PFSK-1 (cell line): Measurements from ENCODE around the gene NAT9.

Source experiments
- TAF1 ChIP-seq: IDR thresholded peaks from 2 replicates; pipeline ENCODE4 v1.6.1; 2012; ENCODE audit warnings: low read length, control low read depth, borderline replicate concordance; ENCODE audit not compliant: insufficient read depth
- TF ChIP-seq, protein P1 (sequence below), 2 experiments: IDR thresholded peaks; 2 replicates each; pipeline versions ENCODE4 v1.6.1 to v1.8.0; 2011 to 2012; ENCODE audit warnings: low read depth in 2 of 2, low read length in 2 of 2, control low read depth in 1 of 2, inconsistent platforms in 1 of 2, mild to moderate bottlenecking in 1 of 2, moderate library complexity in 1 of 2; ENCODE audit not compliant: insufficient read depth in 1 of 2

DNA sequence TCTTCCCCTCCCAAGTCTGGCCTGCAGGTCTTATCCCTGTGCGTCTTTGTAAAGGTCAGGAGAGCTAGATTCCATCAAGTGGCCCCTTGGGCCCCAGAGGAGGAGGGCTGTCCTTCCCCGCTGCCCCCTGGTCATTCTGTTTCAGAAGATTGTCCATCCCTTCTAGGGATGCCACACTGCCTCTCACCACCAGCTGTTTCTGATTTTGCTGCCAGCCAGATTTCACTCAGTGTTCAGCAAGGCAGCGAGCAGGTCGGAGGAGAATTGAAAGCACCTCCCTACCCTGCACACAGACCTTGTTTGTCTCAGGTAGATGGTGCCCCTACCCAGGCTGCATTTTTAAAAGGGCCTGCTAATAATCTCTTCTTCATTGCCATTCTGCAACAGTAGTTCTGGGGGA lies 21.7 kb upstream of the NAT9 start:
- TF ChIP-seq TAF1 = no peak
- TF ChIP-seq, protein P1, sequence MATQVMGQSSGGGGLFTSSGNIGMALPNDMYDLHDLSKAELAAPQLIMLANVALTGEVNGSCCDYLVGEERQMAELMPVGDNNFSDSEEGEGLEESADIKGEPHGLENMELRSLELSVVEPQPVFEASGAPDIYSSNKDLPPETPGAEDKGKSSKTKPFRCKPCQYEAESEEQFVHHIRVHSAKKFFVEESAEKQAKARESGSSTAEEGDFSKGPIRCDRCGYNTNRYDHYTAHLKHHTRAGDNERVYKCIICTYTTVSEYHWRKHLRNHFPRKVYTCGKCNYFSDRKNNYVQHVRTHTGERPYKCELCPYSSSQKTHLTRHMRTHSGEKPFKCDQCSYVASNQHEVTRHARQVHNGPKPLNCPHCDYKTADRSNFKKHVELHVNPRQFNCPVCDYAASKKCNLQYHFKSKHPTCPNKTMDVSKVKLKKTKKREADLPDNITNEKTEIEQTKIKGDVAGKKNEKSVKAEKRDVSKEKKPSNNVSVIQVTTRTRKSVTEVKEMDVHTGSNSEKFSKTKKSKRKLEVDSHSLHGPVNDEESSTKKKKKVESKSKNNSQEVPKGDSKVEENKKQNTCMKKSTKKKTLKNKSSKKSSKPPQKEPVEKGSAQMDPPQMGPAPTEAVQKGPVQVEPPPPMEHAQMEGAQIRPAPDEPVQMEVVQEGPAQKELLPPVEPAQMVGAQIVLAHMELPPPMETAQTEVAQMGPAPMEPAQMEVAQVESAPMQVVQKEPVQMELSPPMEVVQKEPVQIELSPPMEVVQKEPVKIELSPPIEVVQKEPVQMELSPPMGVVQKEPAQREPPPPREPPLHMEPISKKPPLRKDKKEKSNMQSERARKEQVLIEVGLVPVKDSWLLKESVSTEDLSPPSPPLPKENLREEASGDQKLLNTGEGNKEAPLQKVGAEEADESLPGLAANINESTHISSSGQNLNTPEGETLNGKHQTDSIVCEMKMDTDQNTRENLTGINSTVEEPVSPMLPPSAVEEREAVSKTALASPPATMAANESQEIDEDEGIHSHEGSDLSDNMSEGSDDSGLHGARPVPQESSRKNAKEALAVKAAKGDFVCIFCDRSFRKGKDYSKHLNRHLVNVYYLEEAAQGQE (IDR thresholded peaks at IDR 0.05; ENCODE audit: insufficient read depth in 1 of 2, low read depth in 2 of 2, low read length in 2 of 2) = no peak
